CD4-positive, alpha-beta T cell treated with Interferon gamma for 1 hour (primary cell): ENCODE data around the gene PWP1.

Source experiments
- DNase-seq: peaks from one replicate; pipeline ENCODE4 v3.0.0-alpha.2; 2020

The PWP1 gene

GRCh38 chr12:107685360-107686248, at the start of gene PWP1:
TSS of gene PWP1 (plus strand) at chr12:107685799. CDS start at chr12:107685900, 101 bp downstream.
- DNase-seq, result peak; percentile 95

GRCh38 chr12:107641154-107641553, 44.4 kb upstream of the PWP1 start:
- DNase-seq, result no peak

- DNase-seq, result no peak
Observed at GRCh38 chr12:107642240-107642639, 43.4 kb upstream of the PWP1 start.

DNA sequence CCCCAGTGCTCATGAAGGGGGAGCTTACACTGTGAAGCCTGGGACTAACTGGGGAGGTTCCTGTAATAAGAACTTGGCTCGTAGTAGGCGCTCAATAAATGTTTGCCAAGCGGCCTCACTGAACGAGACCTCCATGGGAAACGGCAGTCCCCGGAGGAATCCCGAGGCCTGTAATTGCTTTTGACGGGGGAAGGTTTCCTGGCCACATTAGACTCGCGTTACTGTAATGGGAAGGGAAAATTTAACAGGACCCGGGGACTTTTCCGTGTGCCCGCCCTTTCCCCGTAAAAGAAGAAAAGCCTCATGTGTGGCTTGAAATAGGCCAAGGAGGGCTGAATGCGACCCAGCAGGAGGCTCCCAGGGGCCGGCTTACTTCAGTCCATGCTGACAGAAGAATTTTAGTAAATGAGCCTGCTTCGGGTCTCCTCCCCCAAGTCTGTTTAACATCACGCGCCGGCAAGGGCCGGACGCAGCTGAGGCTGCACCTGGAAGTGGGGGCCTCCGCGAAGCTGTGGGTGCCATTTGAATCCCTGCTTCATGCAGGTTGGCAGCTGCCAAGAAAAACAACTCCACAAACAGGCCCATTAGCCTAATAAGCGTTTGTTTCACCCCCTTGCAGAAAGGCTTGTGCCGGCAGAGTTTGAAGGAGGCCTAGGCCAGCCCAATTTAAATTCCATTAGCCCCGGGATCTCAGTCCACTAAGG, 39.8 kb upstream of the PWP1 start:
- DNase-seq, result no peak

GRCh38 chr12:107646436-107646835, 39.2 kb upstream of the PWP1 start:
- DNase-seq, result no peak

GRCh38 chr12:107649661-107650061, 35.9 kb upstream of the PWP1 start:
- DNase-seq, result no peak

- DNase-seq, result no peak
Observed at GRCh38 chr12:107650977-107651376, 34.6 kb upstream of the PWP1 start.

GRCh38 chr12:107651571-107652449, 33.8 kb upstream of the PWP1 start:
- DNase-seq, result no peak

GRCh38 chr12:107653519-107653918, 32.1 kb upstream of the PWP1 start:
- DNase-seq, result no peak

- no peak for DNase-seq
Observed at GRCh38 chr12:107654873-107655272, 30.7 kb upstream of the PWP1 start.

DNA sequence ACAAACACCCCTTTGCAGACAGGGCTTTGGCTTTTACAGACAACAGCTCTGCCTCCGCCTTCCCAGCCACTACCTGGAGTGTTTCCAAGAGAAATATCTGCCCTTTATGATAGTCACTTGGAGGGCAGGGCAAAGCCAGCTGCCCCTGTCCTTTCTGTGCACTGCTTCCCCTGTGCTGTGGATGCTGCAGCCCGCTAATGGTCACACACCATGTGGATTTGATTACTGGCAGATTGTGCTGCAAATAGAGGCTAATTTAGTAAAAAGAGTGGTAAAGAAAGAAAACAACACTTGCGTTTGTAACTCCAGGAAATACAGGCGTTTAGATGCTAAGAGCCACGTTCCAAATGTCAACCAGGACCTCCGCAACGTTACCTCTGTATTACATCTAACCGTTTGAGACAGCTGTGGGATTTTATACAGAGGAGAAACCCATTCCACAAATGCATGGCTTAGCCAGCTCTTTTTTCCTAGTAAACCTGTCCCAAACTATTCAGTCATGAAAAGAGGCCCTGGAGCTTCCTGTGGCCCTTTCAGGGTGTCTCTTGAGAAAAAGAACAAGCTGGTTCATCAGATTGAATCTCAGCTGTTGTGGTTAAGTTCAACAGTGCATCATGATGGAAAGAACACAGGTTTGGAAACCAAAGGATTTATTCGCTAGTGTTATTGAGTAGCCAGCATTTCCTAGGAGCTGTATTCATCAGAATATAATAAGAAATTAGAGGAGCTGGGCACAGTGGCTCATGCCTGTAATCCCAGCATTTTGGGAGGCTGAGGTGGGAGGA, 30.1 kb upstream of the PWP1 start:
- no peak for DNase-seq

DNA sequence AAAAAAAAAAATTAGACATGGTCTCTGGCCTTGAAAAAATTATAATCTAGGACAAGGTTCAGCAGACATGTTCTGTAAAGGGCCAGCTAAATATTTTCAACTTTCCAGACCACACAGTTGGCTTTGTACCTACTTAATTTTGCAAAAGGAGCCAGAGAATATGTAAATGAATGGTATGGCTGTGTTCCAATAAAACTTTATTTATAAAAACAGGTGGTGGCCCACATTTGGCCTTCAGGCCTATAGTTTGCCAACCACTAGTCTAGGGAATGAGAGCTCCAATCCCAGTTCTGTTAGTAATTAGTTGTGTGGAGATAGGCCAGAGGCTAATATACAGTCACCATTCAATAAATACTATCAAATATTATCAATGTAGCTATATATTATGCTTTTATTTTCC, 29.3 kb upstream of the PWP1 start:
- no peak for DNase-seq

GRCh38 chr12:107657133-107657532, 28.5 kb upstream of the PWP1 start:
- DNase-seq, result no peak

DNA sequence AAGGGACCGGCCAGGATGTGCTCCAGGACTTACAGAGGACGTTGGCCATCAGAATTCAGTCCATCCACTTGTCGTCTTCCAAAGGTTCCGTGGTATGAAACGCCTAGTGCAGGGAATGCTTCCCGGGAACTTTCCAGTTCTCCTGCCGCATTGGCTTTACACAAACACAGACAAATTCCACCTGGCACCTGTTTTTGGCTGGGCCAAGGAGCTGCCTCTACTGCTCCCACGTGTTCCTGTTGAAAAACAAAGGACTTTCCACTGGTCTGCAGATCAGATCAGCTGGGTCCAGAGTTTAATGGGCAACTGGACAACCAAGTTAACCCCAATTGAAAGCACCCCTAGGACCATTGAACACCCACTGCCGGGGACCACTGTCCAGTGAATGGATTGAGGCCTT, 28.0 kb upstream of the PWP1 start:
- DNase-seq, result no peak

DNA sequence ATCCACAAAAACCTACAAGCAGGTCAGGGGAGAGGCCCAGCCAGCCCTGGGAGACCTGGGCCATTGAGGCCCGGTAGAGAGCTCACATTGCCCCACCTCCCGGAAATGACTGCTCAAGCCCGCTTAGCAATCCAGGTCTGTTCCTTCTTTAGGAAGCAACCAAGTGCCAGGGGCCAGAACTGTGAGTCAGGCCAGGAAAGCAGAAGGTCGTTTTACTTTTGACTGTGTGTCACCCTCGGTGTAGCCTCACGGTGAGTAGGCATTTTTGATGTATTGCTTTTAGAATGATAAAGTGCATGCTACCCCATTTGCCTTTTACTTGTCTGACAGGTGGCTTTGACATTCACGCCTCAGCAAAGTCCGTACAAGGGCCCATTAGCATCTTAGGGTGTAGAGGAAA, 25.4 kb upstream of the PWP1 start:
- peak; percentile 42 for DNase-seq

DNA sequence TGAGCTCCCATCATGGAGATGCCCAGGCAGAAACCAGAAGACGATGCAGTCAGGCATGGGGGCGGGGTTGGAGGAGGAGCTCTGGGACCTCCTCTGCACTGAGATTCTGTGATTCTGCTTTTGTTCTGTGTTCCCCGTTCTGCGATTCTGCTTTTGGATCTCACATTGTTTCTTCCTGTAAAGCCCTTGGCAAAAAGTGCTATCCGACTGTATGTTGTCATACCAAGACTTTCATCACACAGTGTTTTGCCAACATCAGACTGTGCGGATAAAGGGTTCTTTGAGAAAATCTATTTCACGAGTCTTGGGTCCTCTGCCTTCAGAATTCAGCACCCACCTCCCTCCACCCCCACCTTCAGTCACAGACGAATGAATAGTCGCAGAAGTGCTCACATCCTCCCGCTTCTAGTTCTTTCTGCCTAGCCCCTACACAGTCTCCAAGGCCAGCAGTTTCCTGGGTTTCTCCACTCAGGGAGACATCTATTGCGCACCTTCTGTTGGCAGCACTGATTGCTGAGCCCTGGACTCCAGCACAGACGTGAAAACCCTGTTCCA, 24.7 kb upstream of the PWP1 start:
- no peak for DNase-seq

- no peak for DNase-seq
Observed at GRCh38 chr12:107661830-107662229, 23.8 kb upstream of the PWP1 start.

GRCh38 chr12:107662484-107662883, 23.1 kb upstream of the PWP1 start:
- DNase-seq, result peak; percentile 4

DNA sequence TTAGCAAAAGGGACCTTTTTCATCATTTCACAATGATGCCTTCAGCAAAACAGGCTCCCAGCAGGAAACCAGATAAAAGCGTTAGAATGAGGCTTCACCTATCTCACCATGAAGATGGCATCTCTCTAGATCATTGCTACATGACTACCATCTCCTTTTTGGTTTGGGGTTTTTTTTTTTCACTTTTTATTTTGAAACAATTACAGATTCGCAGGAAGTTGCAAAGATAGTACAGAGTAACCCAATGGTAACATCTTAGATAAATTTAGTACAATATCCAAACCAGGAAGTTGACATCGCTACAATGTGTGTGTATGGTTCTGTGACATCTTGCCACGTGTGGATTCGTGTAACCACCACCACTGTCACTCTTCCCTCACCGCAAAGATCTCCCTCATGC, 22.3 kb upstream of the PWP1 start:
- DNase-seq, result no peak

DNA sequence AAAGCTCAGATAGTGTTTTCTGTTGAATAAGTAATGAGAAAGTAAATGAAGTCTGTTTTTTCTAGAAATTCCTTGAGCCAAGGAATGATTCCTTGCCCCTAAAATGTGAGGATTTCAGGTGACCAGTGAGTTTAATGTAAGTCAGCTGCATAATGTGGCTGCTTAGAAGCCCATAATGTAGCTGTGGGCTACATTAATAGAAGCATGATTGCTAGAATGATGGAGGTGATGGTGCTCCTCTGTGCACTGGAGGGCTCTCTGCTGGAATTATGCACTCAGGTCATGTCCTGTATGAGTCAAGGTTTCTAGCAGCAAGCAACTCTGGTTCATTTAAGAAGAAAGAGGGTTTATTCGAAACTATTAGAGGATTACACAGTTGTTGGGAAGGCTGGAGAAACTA, 19.6 kb upstream of the PWP1 start:
- no peak for DNase-seq

- DNase-seq, result no peak
Observed at GRCh38 chr12:107667464-107667863, 18.1 kb upstream of the PWP1 start.
